Neutrophil (primary cell): Measurements from ENCODE around the gene URM1.

Source experiments
- H3K27ac ChIP-seq: fragments of 200-600 bp; sonication (generic); 2 replicates; pipeline ENCODE4 v1.5.1; 2016; ENCODE audit warnings: mild to moderate bottlenecking, moderate library complexity
- H3K27me3 ChIP-seq: fragments of 200-600 bp; sonication (generic); 2 replicates; pipeline ENCODE4 v1.6.0; 2016; ENCODE audit warnings: mild to moderate bottlenecking
- H3K36me3 ChIP-seq: fragments of 200-600 bp; sonication (generic); 2 replicates; pipeline ENCODE4 v1.5.1; 2017
- H3K4me1 ChIP-seq, 2 experiments: fragments of 200-600 bp in 1 of 2; sonication (generic) in 1 of 2; 1 replicate in 1 of 2; 2 replicates in 1 of 2; pipeline versions ENCODE4 v1.5.1 to v1.6.1; 2013 to 2016; ENCODE audit warnings: low read depth in 1 of 2, low read length in 1 of 2, mild to moderate bottlenecking in 1 of 2, moderate library complexity in 1 of 2; ENCODE audit not compliant: control insufficient read depth in 1 of 2, insufficient read depth in 1 of 2
- H3K4me3 ChIP-seq, 2 experiments: fragments of 200-600 bp in 1 of 2; sonication (generic) in 1 of 2; 1 replicate in 1 of 2; 2 replicates in 1 of 2; pipeline ENCODE4 v1.5.1; 2013 to 2016; ENCODE audit warnings: low read depth in 1 of 2, low read length in 1 of 2, mild to moderate bottlenecking in 1 of 2, moderate library complexity in 1 of 2
- H3K9me3 ChIP-seq: fragments of 200-600 bp; sonication (generic); 2 replicates; pipeline ENCODE4 v1.5.1; 2016
- CTCF ChIP-seq: fragments of 200-600 bp; sonication (generic); IDR thresholded peaks from 2 replicates; pipeline ENCODE4 v1.5.1; 2016; ENCODE audit warnings: antibody characterized with exemption

Gene URM1

GRCh38 chr9:128389395-128390149 is 18.4 kb downstream of the URM1 start:
- H3K36me3 ChIP-seq, result peaks cover 76% of the 10 kb centered on the region

GRCh38 chr9:128390150-128390812 is 19.1 kb downstream of the URM1 start:
- Histone ChIP-seq H3K4me3 (no peak overlapping the region), H3K4me1 (no peaks in the 10 kb centered on the region), H3K27me3 (no peaks in the 10 kb centered on the region), H3K27ac (no peak overlapping the region), H3K36me3 (peaks cover 71% of the 10 kb centered on the region), H3K9me3 (no peaks in the 10 kb centered on the region)
- no peak for TF ChIP-seq CTCF

More at GRCh38 chr9:128389395-128390149, 18.4 kb downstream of the URM1 start:
- Histone ChIP-seq H3K4me1 (no peaks in the 10 kb centered on the region), H3K27ac (no peak overlapping the region), H3K4me3 (no peak overlapping the region), H3K9me3 (no peaks in the 10 kb centered on the region), H3K27me3 (no peaks in the 10 kb centered on the region)
- TF ChIP-seq CTCF, result no peak

GRCh38 chr9:128390813-128391711 is 19.9 kb downstream of the URM1 start:
- no peak overlapping the region for H3K4me3 ChIP-seq

DNA sequence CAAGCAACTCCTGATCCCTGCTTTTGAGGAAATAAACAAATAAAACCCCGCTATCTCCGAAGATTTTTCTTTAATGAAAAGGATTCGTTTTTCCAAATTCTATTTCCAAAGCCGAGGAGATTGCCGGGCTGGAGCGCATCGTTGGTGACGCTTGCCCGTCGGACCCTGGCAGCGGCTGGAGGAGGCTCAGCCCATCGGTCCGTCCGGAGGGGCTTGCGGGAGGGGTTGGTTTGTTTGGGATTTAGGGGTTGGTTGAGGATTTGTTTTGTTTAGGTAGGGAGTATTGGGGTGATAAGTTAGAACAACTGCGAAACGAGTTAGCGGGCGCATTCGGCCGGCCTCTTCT is 20.8 kb downstream of the URM1 start:
- Histone ChIP-seq H3K4me3 (no peak overlapping the region), H3K27ac (no peak overlapping the region), H3K9me3 (no peaks in the 10 kb centered on the region), H3K27me3 (peaks cover 6% of the 10 kb centered on the region), H3K36me3 (peaks cover 54% of the 10 kb centered on the region), H3K4me1 (peaks cover 2 to 3% of the 10 kb centered on the region in 2 experiments)
- no peak for TF ChIP-seq CTCF

More at GRCh38 chr9:128390813-128391711, 19.9 kb downstream of the URM1 start:
- H3K27ac ChIP-seq, result no peak overlapping the region
- no peak for TF ChIP-seq CTCF
- H3K36me3 ChIP-seq, result peaks cover 63% of the 10 kb centered on the region
- no peaks in the 10 kb centered on the region for H3K4me1 ChIP-seq
- no peaks in the 10 kb centered on the region for H3K27me3 ChIP-seq
- no peaks in the 10 kb centered on the region for H3K9me3 ChIP-seq

DNA sequence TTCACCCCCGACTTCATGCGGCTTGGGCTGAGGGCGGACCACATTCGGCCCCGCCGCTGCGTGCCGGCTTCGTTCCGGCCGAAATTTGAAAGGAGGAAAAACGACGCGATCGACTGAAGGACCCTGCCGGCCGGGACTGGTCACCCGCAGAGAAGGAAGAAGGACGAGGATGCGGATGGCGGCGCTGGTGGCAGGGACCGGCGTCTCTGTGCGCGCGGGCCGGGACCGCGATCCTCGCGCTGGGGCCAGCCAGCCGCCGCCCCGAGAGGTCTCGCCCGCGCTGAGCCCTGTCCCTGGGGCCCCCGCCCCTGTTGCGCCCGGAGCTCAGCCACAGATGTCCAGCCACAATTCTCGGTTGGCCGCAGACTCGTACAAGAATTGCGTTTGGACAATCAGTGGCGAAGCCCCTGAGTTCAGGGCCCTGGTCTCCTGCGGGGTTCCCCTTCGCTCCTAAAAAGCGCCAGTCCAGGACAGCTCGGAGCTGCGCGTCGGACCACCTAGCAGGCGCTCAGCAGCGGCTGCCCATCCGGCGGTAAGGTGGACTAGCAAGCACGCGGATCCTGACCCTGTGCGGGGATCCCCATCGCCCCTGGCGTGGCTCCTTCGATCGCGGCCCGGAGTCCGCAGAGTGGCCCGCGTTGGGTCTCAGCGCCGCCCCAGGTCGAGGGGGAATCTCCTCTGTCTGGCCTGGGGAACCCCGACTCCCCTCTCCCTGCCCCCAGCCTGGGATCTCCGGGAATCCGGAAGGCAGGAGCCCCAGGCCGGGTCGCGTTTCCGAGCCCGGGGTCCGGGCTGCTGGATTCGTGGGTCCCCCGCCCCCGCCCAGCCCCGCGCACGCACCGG is 21.3 kb downstream of the URM1 start:
- Histone ChIP-seq H3K27me3 (peaks cover 12% of the 10 kb centered on the region), H3K4me1 (peaks cover 3 to 9% of the 10 kb centered on the region in 2 experiments), H3K36me3 (peaks cover 49% of the 10 kb centered on the region), H3K27ac (no peak overlapping the region), H3K9me3 (no peaks in the 10 kb centered on the region), H3K4me3 (no peak overlapping the region)
- TF ChIP-seq CTCF, result no peak
